ENCODE results near the gene NF1.

- TF ChIP-seq EZH2 (IDR thresholded peaks at IDR 0.05; ENCODE audit: borderline replicate concordance) (no peak), EZH2phosphoT487 (IDR thresholded peaks at IDR 0.05; ENCODE audit: low read depth, severe bottlenecking, unreplicated experiment) (no peak)
- TF ChIP-seq, protein P1, sequence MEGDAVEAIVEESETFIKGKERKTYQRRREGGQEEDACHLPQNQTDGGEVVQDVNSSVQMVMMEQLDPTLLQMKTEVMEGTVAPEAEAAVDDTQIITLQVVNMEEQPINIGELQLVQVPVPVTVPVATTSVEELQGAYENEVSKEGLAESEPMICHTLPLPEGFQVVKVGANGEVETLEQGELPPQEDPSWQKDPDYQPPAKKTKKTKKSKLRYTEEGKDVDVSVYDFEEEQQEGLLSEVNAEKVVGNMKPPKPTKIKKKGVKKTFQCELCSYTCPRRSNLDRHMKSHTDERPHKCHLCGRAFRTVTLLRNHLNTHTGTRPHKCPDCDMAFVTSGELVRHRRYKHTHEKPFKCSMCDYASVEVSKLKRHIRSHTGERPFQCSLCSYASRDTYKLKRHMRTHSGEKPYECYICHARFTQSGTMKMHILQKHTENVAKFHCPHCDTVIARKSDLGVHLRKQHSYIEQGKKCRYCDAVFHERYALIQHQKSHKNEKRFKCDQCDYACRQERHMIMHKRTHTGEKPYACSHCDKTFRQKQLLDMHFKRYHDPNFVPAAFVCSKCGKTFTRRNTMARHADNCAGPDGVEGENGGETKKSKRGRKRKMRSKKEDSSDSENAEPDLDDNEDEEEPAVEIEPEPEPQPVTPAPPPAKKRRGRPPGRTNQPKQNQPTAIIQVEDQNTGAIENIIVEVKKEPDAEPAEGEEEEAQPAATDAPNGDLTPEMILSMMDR (IDR thresholded peaks at IDR 0.05; ENCODE audit: poor library complexity) = no peak
Measured at GRCh38 chr17:31089471-31089870, 5.3 kb upstream of the NF1 start.
